Measurements from ENCODE around the gene C16orf95. TPM values are rescaled to one million over a fixed set of nuclear protein-coding genes. Genes with fewer than 3 reads are reported as not detected.

Gene C16orf95
- total RNA-seq, 2 donors from 2014 or later: 6.4 to 7.8 TPM

GRCh38 chr16:87276091-87276701 lies 41.0 kb downstream of the C16orf95 start:
- no peak for TF ChIP-seq CTCF (conservative IDR thresholded peaks at IDR 0.05)
- no peak for DNase-seq
- H3K4me1 Mint-ChIP-seq: peaks cover 21% of the 10 kb centered on the region
- 82 to 90% methylated on average over 13 to 16 of the region's 16 CpGs for WGBS, 2 experiments (ENCODE audit: insufficient coverage in 1 of 2, insufficient read length in 1 of 2)
- H3K27me3 Mint-ChIP-seq (ENCODE audit: insufficient read depth): peaks cover 12% of the 10 kb centered on the region
- no peaks in the 10 kb centered on the region for H3K9me3 Mint-ChIP-seq
- H3K9ac ChIP-seq (ENCODE audit: extremely low read depth, low read length, poor library complexity, severe bottlenecking): no peak overlapping the region
- H3K4me1 ChIP-seq (ENCODE audit: control insufficient read depth, insufficient read depth, low read length): peaks cover 3% of the 10 kb centered on the region
- H3K4me3 ChIP-seq (ENCODE audit: low read length): no peak overlapping the region
- no peaks in the 10 kb centered on the region for H3K36me3 ChIP-seq (ENCODE audit: control insufficient read depth, insufficient read depth, low read length)
- H3K9me3 ChIP-seq (ENCODE audit: control insufficient read depth, low read length): no peaks in the 10 kb centered on the region
- H3K27ac ChIP-seq (ENCODE audit: low read depth, low read length): no peak overlapping the region
- no peak overlapping the region for H3K27ac Mint-ChIP-seq
- no peaks in the 10 kb centered on the region for H3K27me3 ChIP-seq (ENCODE audit: control insufficient read depth, insufficient read depth, low read length, poor library complexity, severe bottlenecking)
- no peak overlapping the region for H3K4me3 Mint-ChIP-seq
- no peaks in the 10 kb centered on the region for H3K36me3 Mint-ChIP-seq (ENCODE audit: low read depth)

- Histone ChIP-seq H3K9me3 (ENCODE audit: control insufficient read depth, low read length) (no peaks in the 10 kb centered on the region), H3K4me1 (ENCODE audit: control insufficient read depth, insufficient read depth, low read length) (peaks cover 3% of the 10 kb centered on the region), H3K9ac (ENCODE audit: extremely low read depth, low read length, poor library complexity, severe bottlenecking) (no peak overlapping the region), H3K27ac (ENCODE audit: low read depth, low read length) (no peak overlapping the region), H3K27me3 (ENCODE audit: control insufficient read depth, insufficient read depth, low read length, poor library complexity, severe bottlenecking) (no peaks in the 10 kb centered on the region), H3K36me3 (ENCODE audit: control insufficient read depth, insufficient read depth, low read length) (no peaks in the 10 kb centered on the region), H3K4me3 (ENCODE audit: low read length) (no peak overlapping the region)
- H3K4me3 Mint-ChIP-seq: no peak overlapping the region
- no peaks in the 10 kb centered on the region for H3K36me3 Mint-ChIP-seq (ENCODE audit: low read depth)
- DNase-seq: no peak
- no peak for TF ChIP-seq CTCF (conservative IDR thresholded peaks at IDR 0.05)
- WGBS, 2 experiments (ENCODE audit: insufficient coverage in 1 of 2, insufficient read length in 1 of 2): 84 to 97% methylated on average over 4 of the region's 4 CpGs
- H3K9me3 Mint-ChIP-seq: no peaks in the 10 kb centered on the region
- no peak overlapping the region for H3K27ac Mint-ChIP-seq
- H3K27me3 Mint-ChIP-seq (ENCODE audit: insufficient read depth): peaks cover 8% of the 10 kb centered on the region
- H3K4me1 Mint-ChIP-seq: peaks cover 23% of the 10 kb centered on the region
Measured at GRCh38 chr16:87274794-87275193, 42.4 kb downstream of the C16orf95 start.

- Histone ChIP-seq H3K27me3 (ENCODE audit: control insufficient read depth, insufficient read depth, low read length, poor library complexity, severe bottlenecking) (no peaks in the 10 kb centered on the region), H3K36me3 (ENCODE audit: control insufficient read depth, insufficient read depth, low read length) (no peaks in the 10 kb centered on the region), H3K4me3 (ENCODE audit: low read length) (no peak overlapping the region), H3K4me1 (ENCODE audit: control insufficient read depth, insufficient read depth, low read length) (peaks cover 3% of the 10 kb centered on the region), H3K9me3 (ENCODE audit: control insufficient read depth, low read length) (no peaks in the 10 kb centered on the region), H3K27ac (ENCODE audit: low read depth, low read length) (no peak overlapping the region), H3K9ac (ENCODE audit: extremely low read depth, low read length, poor library complexity, severe bottlenecking) (no peak overlapping the region)
- no peak for DNase-seq
- Mint-ChIP-seq H3K4me1 (peaks cover 23% of the 10 kb centered on the region), H3K27me3 (ENCODE audit: insufficient read depth) (no peaks in the 10 kb centered on the region), H3K9me3 (no peaks in the 10 kb centered on the region), H3K27ac (no peak overlapping the region), H3K4me3 (no peak overlapping the region), H3K36me3 (ENCODE audit: low read depth) (no peaks in the 10 kb centered on the region)
- TF ChIP-seq CTCF (conservative IDR thresholded peaks at IDR 0.05): no peak
- WGBS, 2 experiments (ENCODE audit: insufficient coverage in 1 of 2, insufficient read length in 1 of 2): 93 to 97% methylated on average over 9 to 10 of the region's 10 CpGs
Measured at GRCh38 chr16:87273471-87274030, 43.6 kb downstream of the C16orf95 start.

All from endodermal cell (in vitro differentiated cells).